SK-N-SH (cell line): ENCODE data around the gene RAB3IL1.

Source experiments
- CTCF ChIP-seq: fragments of 200-600 bp; sonication (generic); IDR thresholded peaks from 2 replicates; pipeline ENCODE4 v1.6.1; 2017; ENCODE audit warnings: antibody characterized with exemption, mild to moderate bottlenecking, moderate library complexity
- GABPA ChIP-seq: IDR thresholded peaks from 2 replicates; pipeline ENCODE4 v1.4.0; 2012; ENCODE audit warnings: low read depth, mild to moderate bottlenecking
- IRF3 ChIP-seq: fragments of 150-350 bp; IDR thresholded peaks from 2 replicates; pipeline ENCODE4 v1.6.1; 2016; ENCODE audit warnings: mild to moderate bottlenecking, low read depth, low read length
- POLR2AphosphoS5 ChIP-seq: IDR thresholded peaks from 2 replicates; pipeline ENCODE4 v1.6.1; 2012; ENCODE audit warnings: low read depth, low read length
- RXRA ChIP-seq: IDR thresholded peaks from 2 replicates; pipeline ENCODE4 v1.4.0; 2012; ENCODE audit warnings: low read depth, mild to moderate bottlenecking, borderline replicate concordance
- TCF12 ChIP-seq: IDR thresholded peaks from 2 replicates; pipeline ENCODE4 v1.4.0; 2012

GRCh38 chr11:61966734-61967115 is 49.4 kb upstream of the RAB3IL1 start:
- TF ChIP-seq IRF3 (no peak), CTCF (no peak), RXRA (no peak), GABPA (no peak), POLR2AphosphoS5 (0 out of 2 replicates have a peak, but pooled peaks have one; percentile 11), TCF12 (no peak)
